Measurements from ENCODE around the gene ZBP1.

Gene ZBP1

GRCh38 chr20:57611586-57612311, 8.5 kb downstream of the ZBP1 start:
- no peak for TF ChIP-seq ZNF274 (IDR thresholded peaks at IDR 0.05; ENCODE audit: low read depth, low read length)

GRCh38 chr20:57610261-57610952, 9.8 kb downstream of the ZBP1 start:
- no peak overlapping the region for H3K4me3 ChIP-seq (ENCODE audit: low read length)

More at GRCh38 chr20:57611586-57612311, 8.5 kb downstream of the ZBP1 start:
- H3K4me3 ChIP-seq (ENCODE audit: low read length): no peak overlapping the region

GRCh38 chr20:57609842-57610167, 10.4 kb downstream of the ZBP1 start:
- no peak overlapping the region for H3K4me3 ChIP-seq (ENCODE audit: low read length)
- no peak for TF ChIP-seq ZNF274 (IDR thresholded peaks at IDR 0.05; ENCODE audit: low read depth, low read length)

More at GRCh38 chr20:57610261-57610952, 9.8 kb downstream of the ZBP1 start:
- TF ChIP-seq ZNF274 (IDR thresholded peaks at IDR 0.05; ENCODE audit: low read depth, low read length): no peak

- TF ChIP-seq ZNF274 (IDR thresholded peaks at IDR 0.05; ENCODE audit: low read depth, low read length): no peak
These were observed 11.0 kb downstream of the ZBP1 start for GRCh38 chr20:57609086-57609841.

GRCh38 chr20:57608516-57608915, 11.7 kb downstream of the ZBP1 start:
- no peak overlapping the region for H3K4me3 ChIP-seq (ENCODE audit: low read length)
- no peak for TF ChIP-seq ZNF274 (IDR thresholded peaks at IDR 0.05; ENCODE audit: low read depth, low read length)

More at GRCh38 chr20:57609086-57609841, 11.0 kb downstream of the ZBP1 start:
- no peak overlapping the region for H3K4me3 ChIP-seq (ENCODE audit: low read length)

GRCh38 chr20:57605878-57606277, 14.3 kb downstream of the ZBP1 start:
- no peak overlapping the region for H3K4me3 ChIP-seq (ENCODE audit: low read length)
- TF ChIP-seq ZNF274 (IDR thresholded peaks at IDR 0.05; ENCODE audit: low read depth, low read length): no peak

- TF ChIP-seq ZNF274 (IDR thresholded peaks at IDR 0.05; ENCODE audit: low read depth, low read length): no peak
- H3K4me3 ChIP-seq (ENCODE audit: low read length): no peak overlapping the region
These were observed 15.2 kb downstream of the ZBP1 start for GRCh38 chr20:57605045-57605444.

- no peak for TF ChIP-seq ZNF274 (IDR thresholded peaks at IDR 0.05; ENCODE audit: low read depth, low read length)
- H3K4me3 ChIP-seq (ENCODE audit: low read length): no peak overlapping the region
These were observed 17.1 kb downstream of the ZBP1 start for GRCh38 chr20:57603120-57603519.

- no peak for TF ChIP-seq ZNF274 (IDR thresholded peaks at IDR 0.05; ENCODE audit: low read depth, low read length)
- H3K4me3 ChIP-seq (ENCODE audit: low read length): no peak overlapping the region
These were observed 18.5 kb downstream of the ZBP1 start for GRCh38 chr20:57601737-57602136.

- no peak overlapping the region for H3K4me3 ChIP-seq (ENCODE audit: low read length)
- no peak for TF ChIP-seq ZNF274 (IDR thresholded peaks at IDR 0.05; ENCODE audit: low read depth, low read length)
These were observed 19.0 kb downstream of the ZBP1 start for GRCh38 chr20:57601211-57601570.

GRCh38 chr20:57600320-57601210, 19.7 kb downstream of the ZBP1 start:
- no peak for TF ChIP-seq ZNF274 (IDR thresholded peaks at IDR 0.05; ENCODE audit: low read depth, low read length)
- no peak overlapping the region for H3K4me3 ChIP-seq (ENCODE audit: low read length)

GRCh38 chr20:57598491-57598890, 21.7 kb downstream of the ZBP1 start:
- TF ChIP-seq ZNF274 (IDR thresholded peaks at IDR 0.05; ENCODE audit: low read depth, low read length): no peak
- no peak overlapping the region for H3K4me3 ChIP-seq (ENCODE audit: low read length)

- no peak for TF ChIP-seq ZNF274 (IDR thresholded peaks at IDR 0.05; ENCODE audit: low read depth, low read length)
- H3K4me3 ChIP-seq (ENCODE audit: low read length): no peak overlapping the region
These were observed 22.2 kb downstream of the ZBP1 start for GRCh38 chr20:57598060-57598459.
